A673 (cell line): ENCODE results near the gene PHTF1. TPM values are rescaled to one million over a fixed set of nuclear protein-coding genes. Genes with fewer than 3 reads are reported as not detected.

Experiments
- Bru-seq: library from RNA; stranded (reverse); fragments of 400-500 nt; gene quantifications from one replicate; lab custom pipeline; 2021; lab: Mats Ljungman, UMichigan
- BruChase-seq, 2 experiments: library from RNA; stranded (reverse); fragments of 400-500 nt; gene quantifications; one replicate each; lab custom pipeline; 2021; lab: Mats Ljungman, UMichigan
- BruUV-seq: library from RNA; stranded (reverse); fragments of 400-500 nt; replicated peaks from 2 replicates; lab custom pipeline; 2021; lab: Mats Ljungman, UMichigan
- CTCF ChIA-PET: fragments of 300-600 bp; sonication (Branson Sonifier 250); formaldehyde crosslinking; loops from one replicate; lab custom pipeline; 2022; ENCODE audit warnings: antibody characterized with exemption; lab: Charles Lee
- POLR2A ChIA-PET: fragments of 300-600 bp; sonication (Branson Sonifier 250); formaldehyde crosslinking; loops from one replicate; lab custom pipeline; 2022; ENCODE audit warnings: antibody characterized with exemption; ENCODE audit not compliant: low non-redundant PET; lab: Charles Lee
- DNase-seq: peaks from one replicate; pipeline ENCODE4 v3.0.0-alpha.2; 2015; ENCODE audit warnings: low spot score
- H3K27ac ChIP-seq: fragments of 200-600 bp; sonication (generic); 2 replicates; pipeline ENCODE4 v1.5.1; 2016; ENCODE audit warnings: mixed run types, low read depth, mild to moderate bottlenecking, mixed read lengths, antibody characterized with exemption, low read length; ENCODE audit not compliant: poor library complexity, severe bottlenecking
- H3K27me3 ChIP-seq: fragments of 200-600 bp; sonication (generic); replicated peaks from 2 replicates; pipeline ENCODE4 v1.6.1; 2017; ENCODE audit warnings: mixed run types, low read depth, mild to moderate bottlenecking, mixed read lengths, antibody characterized with exemption, low read length; ENCODE audit not compliant: insufficient read depth, poor library complexity
- H3K36me3 ChIP-seq: fragments of 200-600 bp; sonication (generic); 2 replicates; pipeline ENCODE4 v1.6.1; 2016; ENCODE audit warnings: mixed run types, mild to moderate bottlenecking, mixed read lengths, antibody characterized with exemption, low read length; ENCODE audit not compliant: insufficient read depth, poor library complexity, severe bottlenecking
- H3K4me1 ChIP-seq: fragments of 200-600 bp; sonication (generic); 2 replicates; pipeline ENCODE4 v1.6.1; 2017; ENCODE audit warnings: mixed run types, mild to moderate bottlenecking, mixed read lengths, antibody characterized with exemption, low read length; ENCODE audit not compliant: insufficient read depth, poor library complexity, severe bottlenecking
- H3K4me3 ChIP-seq: fragments of 200-600 bp; sonication (generic); 2 replicates; pipeline ENCODE4 v1.5.1; 2016; ENCODE audit warnings: low read depth, mixed run types, mild to moderate bottlenecking, mixed read lengths, low read length; ENCODE audit not compliant: poor library complexity, severe bottlenecking
- H3K9me3 ChIP-seq: fragments of 200-600 bp; sonication (generic); 2 replicates; pipeline ENCODE4 v1.6.1; 2016; ENCODE audit warnings: mixed run types, low read depth, mild to moderate bottlenecking, mixed read lengths, antibody characterized with exemption, low read length; ENCODE audit not compliant: poor library complexity, severe bottlenecking
- EZH2 ChIP-seq: fragments of 200-600 bp; sonication (generic); IDR thresholded peaks from 2 replicates; pipeline ENCODE4 v1.6.1; 2017; ENCODE audit warnings: borderline replicate concordance, low read depth, mild to moderate bottlenecking, mixed read lengths, antibody characterized with exemption, low read length; ENCODE audit not compliant: poor library complexity, severe bottlenecking
- intact Hi-C: fragments of 100-400 bp; cut with micrococcal nuclease; formaldehyde crosslinking; loops from one replicate; pipeline ENCODE4 v1.10.0; 2022; ENCODE audit not compliant: unreplicated experiment
- long read RNA-seq: library from polyadenylated mRNA; stranded (forward); transcript quantifications from one replicate; pipeline ENCODE4 v2.0.0, GENCODE V29; 2022
- total RNA-seq: library from RNA; stranded (reverse); gene quantifications from 2 replicates; pipeline ENCODE4 v1.2.3, GENCODE V29; 2021
- TF ChIP-seq, protein P1 (sequence below): fragments of 300-800, 200-600 bp; sonication (generic); conservative IDR thresholded peaks from 2 replicates; pipeline ENCODE4 v1.5.1; 2017; ENCODE audit warnings: low read depth, mild to moderate bottlenecking, antibody characterized with exemption, low read length, moderate library complexity, mixed read lengths

The PHTF1 gene
- 57.2 and 59.2 TPM in 2 replicates for total RNA-seq
- percentile 89 among the genes with signal in this experiment for Bru-seq, nascent RNA
- BruChase-seq, experiment 1, labeled RNA remaining after a 2-hour chase: percentile 83 among the genes with signal in this experiment
- percentile 84 among the genes with signal in this experiment for BruChase-seq, experiment 2, labeled RNA remaining after a 6-hour chase
- long read RNA-seq, transcript PHTF1-205 (18 exons, 3,244 nt): minor isoform, 15 of 127 reads
- long read RNA-seq, transcript PHTF1-204 (19 exons, 3,273 nt): major isoform, 21 of 127 reads
- long read RNA-seq, partial matches to known transcripts: 53 of 127 reads
- long read RNA-seq, other reads (novel, unspliced or antisense): 36 of 127 reads

DNA sequence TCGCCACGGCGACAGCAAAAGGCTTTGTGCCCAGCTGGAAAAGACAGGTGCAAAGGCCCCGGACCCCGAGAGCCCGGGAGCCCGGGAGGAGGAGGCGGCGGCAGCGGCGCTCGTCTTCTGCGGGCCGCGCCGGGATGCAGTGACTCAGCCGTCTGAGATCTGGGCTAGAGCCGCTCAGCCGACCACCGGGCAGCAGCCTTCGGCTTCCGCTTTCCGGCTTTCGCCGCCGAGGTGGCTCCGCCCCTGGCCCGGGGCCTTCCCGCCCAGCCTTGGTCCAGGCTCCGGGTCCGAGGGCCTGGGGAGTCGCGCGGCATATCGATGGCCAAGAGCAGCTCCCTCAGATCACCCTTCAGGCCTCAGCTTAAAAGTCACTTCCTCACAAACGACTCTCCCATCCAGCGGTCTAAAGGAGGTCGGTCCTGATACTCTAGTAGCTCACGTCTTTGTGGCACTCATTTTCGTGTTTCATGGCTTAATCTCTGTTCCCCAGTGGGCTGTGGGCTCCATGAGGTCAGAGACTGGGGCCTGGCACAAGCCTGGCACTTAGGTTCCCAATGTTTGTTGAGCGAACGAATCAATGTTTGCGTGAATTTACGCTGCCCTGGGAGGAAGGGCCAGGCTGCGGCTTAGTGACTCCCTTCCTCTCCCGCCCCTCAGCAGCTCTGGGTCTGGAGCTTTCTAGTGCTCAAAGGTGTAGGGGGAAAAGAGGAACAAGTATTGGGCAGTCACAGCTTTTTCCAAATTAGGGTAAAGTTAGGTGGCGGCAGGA, at the start of gene PHTF1:
PHTF1 (minus strand) TSS at position 154 of the 769 bp plus-strand sequence. CDS start 783 bp downstream, outside the sequence.
- TF ChIP-seq, protein P1, sequence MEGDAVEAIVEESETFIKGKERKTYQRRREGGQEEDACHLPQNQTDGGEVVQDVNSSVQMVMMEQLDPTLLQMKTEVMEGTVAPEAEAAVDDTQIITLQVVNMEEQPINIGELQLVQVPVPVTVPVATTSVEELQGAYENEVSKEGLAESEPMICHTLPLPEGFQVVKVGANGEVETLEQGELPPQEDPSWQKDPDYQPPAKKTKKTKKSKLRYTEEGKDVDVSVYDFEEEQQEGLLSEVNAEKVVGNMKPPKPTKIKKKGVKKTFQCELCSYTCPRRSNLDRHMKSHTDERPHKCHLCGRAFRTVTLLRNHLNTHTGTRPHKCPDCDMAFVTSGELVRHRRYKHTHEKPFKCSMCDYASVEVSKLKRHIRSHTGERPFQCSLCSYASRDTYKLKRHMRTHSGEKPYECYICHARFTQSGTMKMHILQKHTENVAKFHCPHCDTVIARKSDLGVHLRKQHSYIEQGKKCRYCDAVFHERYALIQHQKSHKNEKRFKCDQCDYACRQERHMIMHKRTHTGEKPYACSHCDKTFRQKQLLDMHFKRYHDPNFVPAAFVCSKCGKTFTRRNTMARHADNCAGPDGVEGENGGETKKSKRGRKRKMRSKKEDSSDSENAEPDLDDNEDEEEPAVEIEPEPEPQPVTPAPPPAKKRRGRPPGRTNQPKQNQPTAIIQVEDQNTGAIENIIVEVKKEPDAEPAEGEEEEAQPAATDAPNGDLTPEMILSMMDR: no peak
- no peak for TF ChIP-seq EZH2
- H3K4me3 ChIP-seq: peak within 1 kb of the TSS; percentile 93
- no peaks in the 10 kb centered on the region for H3K36me3 ChIP-seq
- peak within 1 kb of the TSS; percentile 86 for H3K27ac ChIP-seq
- CTCF ChIA-PET: interaction anchor here (0.6 to 0.7 kb wide), 3 partner anchors 173 to 691 kb away, joined by 3 to 11 read pairs (median 4); no protein-coding TSS in a partner anchor
- POLR2A ChIA-PET: no interaction called here
- DNase-seq: peak; percentile 64
- BruUV-seq: TSS peak; percentile 77
- H3K9me3 ChIP-seq: no peaks in the 10 kb centered on the region
- peaks cover 23% of the 10 kb centered on the region for H3K4me1 ChIP-seq
- intact Hi-C loops: loop anchor here (5.0 kb wide), 1 partner anchor 53 kb away; the partner anchor contains the start of gene RSBN1
- no peaks in the 10 kb centered on the region for H3K27me3 ChIP-seq

DNA sequence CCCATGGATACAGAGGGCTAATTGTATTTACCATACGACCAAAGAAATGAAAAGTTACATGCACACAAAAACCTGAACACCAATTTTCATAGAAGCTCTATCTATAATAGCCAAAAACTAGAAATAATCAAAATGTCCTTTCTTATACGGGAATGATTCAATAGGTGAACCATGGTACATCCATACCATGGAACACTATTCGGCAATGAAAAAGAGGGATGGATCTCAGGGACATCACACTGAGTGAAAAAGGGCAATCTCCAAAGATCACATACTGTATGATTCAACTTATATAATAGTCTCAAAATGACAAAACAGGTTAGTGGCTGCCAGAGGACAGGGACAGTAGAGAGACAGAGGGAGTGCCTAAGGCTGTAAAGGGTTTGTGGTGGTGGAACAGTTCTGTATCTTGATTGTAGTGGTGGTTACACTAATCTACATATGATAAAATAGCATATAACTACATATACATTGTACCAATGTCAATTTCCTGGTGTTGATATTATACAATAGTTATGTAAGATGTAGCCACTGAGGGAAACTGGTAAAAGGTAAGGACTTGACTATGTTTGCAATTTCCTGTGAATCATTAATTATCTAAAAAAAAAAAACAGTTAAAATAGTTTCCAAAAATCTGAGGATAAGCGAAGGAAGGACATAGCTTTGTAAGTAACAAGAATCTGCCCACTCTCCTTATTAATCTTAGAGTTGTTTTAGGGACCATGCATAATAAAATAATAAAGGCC, 49.3 kb upstream of the PHTF1 start:
- CTCF ChIA-PET: no interaction called here
- Histone ChIP-seq H3K36me3 (no peaks in the 10 kb centered on the region), H3K4me3 (no peak overlapping the region), H3K9me3 (no peaks in the 10 kb centered on the region), H3K27ac (no peak overlapping the region), H3K4me1 (peaks cover 23% of the 10 kb centered on the region), H3K27me3 (no peaks in the 10 kb centered on the region)
- BruUV-seq: no TSS peak
- POLR2A ChIA-PET: no interaction called here
- intact Hi-C loops: no loop called here
- TF ChIP-seq, protein P1: no peak
- TF ChIP-seq EZH2: no peak
- DNase-seq: peak; percentile 7

DNA sequence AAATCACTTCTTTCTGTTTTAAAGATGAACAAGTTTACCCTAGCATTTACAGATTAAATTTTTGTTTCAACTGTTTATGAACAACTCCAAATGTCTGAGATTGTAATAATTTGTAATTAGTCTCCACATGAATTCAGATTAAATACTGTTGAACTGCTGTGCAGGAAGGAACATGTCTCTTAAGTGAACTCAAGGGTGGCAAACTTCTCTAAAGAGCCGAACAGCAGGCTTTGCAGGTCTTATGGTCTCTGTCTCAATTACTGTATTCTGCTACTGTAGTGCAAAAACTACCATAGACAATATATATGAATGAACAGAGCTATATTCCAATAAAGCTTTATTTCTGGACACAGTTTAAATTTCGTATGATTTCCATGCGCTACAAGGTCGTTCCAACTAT, 46.4 kb upstream of the PHTF1 start:
- H3K4me1 ChIP-seq: peaks cover 18% of the 10 kb centered on the region
- H3K4me3 ChIP-seq: no peak overlapping the region
- ChIA-PET CTCF (interaction anchor here (0.7 kb wide), 1 partner anchor 539 kb away, joined by 12 read pairs; no protein-coding TSS in a partner anchor), POLR2A (no interaction called here)
- H3K36me3 ChIP-seq: no peaks in the 10 kb centered on the region
- peak; percentile 56 for DNase-seq
- no peak for TF ChIP-seq EZH2
- TF ChIP-seq, protein P1: no peak
- intact Hi-C loops: no loop called here
- H3K9me3 ChIP-seq: no peaks in the 10 kb centered on the region
- H3K27ac ChIP-seq: no peak overlapping the region
- no TSS peak for BruUV-seq
- no peaks in the 10 kb centered on the region for H3K27me3 ChIP-seq
